H7 (cell line): ENCODE measurements around the gene ARRDC2. TPM values are rescaled to one million over a fixed set of nuclear protein-coding genes. Genes with fewer than 3 reads are reported as not detected.
"Not testable (repeated sequence)": the region's sequence is repeated elsewhere in the genome, so short reads cannot be mapped to it uniquely, and the experiment has no call there.

Source experiments
- DNase-seq: peaks from one replicate; pipeline ENCODE4 v3.0.0; 2012
- H3K27me3 ChIP-seq: 2 replicates; pipeline ENCODE4 v1.6.0; 2011; ENCODE audit warnings: mild to moderate bottlenecking, low read length; ENCODE audit not compliant: control insufficient read depth, insufficient read depth
- H3K36me3 ChIP-seq: replicated peaks from 2 replicates; pipeline ENCODE4 v1.5.1; 2011; ENCODE audit warnings: low read length; ENCODE audit not compliant: control insufficient read depth, insufficient read depth
- H3K4me3 ChIP-seq: 2 replicates; pipeline ENCODE4 v1.5.1; 2011; ENCODE audit warnings: low read depth, mild to moderate bottlenecking, control low read depth, low read length, moderate library complexity; ENCODE audit not compliant: insufficient read depth
- total RNA-seq: library from RNA; depleted of rRNA; stranded (reverse); fragments of >200 nt; shearing (Covaris generic); gene quantifications from 2 replicates; pipeline ENCODE4 v1.2.3, GENCODE V29; 2014

Gene ARRDC2
- total RNA-seq, 1 experiment from 2014 or later, result 4.8 TPM

DNA sequence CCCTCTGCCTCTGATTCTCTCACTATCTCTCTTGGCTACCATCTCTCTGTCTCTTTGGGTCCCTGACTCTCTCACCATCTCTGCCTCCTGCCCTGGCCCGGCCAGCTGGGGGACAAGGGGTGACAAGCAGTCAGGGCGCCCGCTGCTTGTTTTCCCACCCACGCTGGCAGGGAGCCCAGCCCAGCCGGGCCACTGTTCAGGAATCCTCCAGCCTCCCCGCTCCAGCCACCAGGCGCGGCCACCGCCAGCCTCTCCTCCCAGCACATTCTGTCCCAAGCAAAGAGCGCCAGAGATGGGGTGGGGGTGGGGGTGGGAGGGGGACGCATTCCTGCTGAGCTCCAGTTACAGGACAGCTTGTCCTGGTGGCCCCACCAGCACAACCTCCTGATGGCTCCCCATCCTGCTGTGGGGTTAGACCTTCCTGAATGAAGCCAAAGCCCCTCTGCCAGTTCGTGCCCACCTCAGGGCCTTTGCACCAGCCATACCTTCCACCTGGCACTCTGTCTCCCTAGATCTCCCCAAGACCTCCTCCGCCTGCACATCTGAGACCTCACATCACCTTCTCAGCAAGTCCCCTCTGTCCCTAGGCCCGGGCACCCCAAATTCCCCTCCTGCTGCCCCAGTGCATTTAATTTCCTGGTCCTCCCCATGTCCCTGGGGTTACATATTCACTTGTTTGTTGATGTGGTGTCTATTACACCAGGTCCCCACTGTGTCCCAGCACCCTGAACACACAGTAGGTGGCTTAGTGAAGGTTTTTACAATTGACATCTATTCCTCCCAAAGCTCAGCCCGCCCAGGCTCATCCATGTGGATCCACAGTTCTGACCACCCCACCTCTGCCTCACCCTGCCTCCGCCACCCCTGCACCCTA is 12.5 kb downstream of the ARRDC2 start:
- H3K4me3 ChIP-seq, result no peak overlapping the region
- DNase-seq, result peak; percentile 53

GRCh38 chr19:18021121-18021755 is 13.3 kb downstream of the ARRDC2 start:
- Histone ChIP-seq H3K27me3 (no peaks in the 10 kb centered on the region), H3K36me3 (no peaks in the 10 kb centered on the region), H3K4me3 (no peak overlapping the region)
- peak; percentile 46 for DNase-seq

More for the DNA sequence above, 12.5 kb downstream of the ARRDC2 start:
- H3K27me3 ChIP-seq, result no peaks in the 10 kb centered on the region
- H3K36me3 ChIP-seq, result no peaks in the 10 kb centered on the region

DNA sequence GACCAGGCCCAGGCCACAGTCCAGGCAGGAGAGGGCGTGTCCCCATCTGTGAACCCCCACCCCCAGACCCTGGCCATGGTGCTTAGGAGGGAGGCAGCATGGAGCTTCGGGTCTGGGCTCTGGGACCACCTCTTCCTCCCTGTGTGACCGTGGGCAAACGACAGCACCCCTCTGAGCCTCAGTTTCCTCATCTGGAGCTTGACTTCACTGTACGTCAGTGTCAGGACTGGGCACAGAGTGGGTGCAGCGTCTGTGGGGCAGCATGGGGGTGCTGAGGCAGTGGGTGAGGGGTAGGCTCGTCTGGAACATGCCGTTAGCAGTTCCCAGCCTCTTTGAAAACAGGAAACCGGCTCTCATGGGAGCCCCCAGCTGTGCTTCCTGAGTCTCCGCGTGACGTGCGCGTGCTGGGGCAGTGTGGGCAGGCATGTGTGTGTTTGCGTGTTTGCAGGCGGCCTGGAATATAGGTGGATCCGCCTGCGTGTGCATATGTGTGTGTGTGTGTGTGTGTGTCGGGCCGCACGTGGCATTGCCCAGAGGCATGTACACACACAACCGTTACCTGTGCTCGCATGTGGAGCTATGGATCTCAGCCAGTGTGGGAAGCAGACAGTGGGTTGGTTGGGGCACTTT is 15.8 kb downstream of the ARRDC2 start:
- no peaks in the 10 kb centered on the region for H3K27me3 ChIP-seq

GRCh38 chr19:18027151-18027550 is 19.2 kb downstream of the ARRDC2 start:
- H3K27me3 ChIP-seq, result no peaks in the 10 kb centered on the region
- H3K36me3 ChIP-seq, result no peaks in the 10 kb centered on the region
- no peak overlapping the region for H3K4me3 ChIP-seq
- DNase-seq, result no peak

More for the DNA sequence above, 15.8 kb downstream of the ARRDC2 start:
- Histone ChIP-seq H3K36me3 (no peaks in the 10 kb centered on the region), H3K4me3 (no peak overlapping the region)
- DNase-seq, result peak; percentile 38

DNA sequence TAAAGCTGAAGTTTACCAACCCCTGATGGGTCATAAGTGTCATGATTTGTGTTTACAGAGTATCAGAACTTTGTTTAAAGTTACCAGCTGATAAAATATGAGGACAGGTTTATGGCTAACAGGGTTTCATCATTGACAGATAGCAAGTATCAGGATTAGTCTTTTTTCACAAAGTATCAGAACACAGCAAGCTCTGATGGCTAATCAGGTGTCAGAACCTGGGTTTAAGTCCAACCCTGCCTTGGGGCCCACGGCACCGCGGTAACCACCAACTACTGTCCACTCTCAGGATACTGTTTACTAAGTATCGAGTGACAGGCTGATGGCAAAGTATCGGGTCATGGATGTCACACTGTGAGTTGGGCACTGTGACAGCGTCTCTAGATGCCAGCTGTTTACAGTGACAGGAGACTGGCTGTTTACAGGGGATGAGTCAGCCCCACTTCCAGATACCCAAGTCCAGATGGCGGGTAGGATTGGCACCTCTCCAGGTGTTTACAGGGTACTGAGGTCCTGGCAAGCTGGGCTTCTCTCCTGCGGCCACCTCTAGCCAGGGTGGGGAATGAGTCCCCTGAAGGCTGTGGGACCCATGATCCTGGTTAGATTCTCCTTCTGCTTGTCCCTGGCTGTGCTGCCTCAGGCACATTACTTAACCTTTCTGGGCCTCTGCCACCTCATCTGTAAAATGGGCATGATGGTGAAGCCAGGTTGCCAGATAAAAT is 21.8 kb downstream of the ARRDC2 start:
- Histone ChIP-seq H3K4me3 (no peak overlapping the region), H3K36me3 (no peaks in the 10 kb centered on the region), H3K27me3 (no peaks in the 10 kb centered on the region)
- no peak for DNase-seq

DNA sequence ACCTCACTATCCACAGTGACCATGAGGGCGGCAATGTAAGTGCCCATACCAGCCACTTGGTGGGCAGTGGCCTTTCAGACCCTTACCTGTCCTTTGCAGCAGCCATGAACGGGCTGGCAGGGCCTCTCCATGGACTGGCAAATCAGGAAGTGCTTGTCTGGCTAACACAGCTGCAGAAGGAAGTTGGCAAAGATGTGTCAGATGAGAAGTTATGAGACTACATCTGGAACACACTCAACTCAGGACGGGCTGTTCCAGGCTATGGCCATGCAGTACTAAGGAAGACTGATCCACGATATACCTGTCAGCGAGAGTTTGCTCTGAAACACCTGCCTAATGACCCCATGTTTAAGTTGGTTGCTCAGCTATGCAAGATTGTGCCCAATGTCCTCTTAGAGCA is 23.4 kb downstream of the ARRDC2 start:
- not testable (repeated sequence) for DNase-seq, H3K27me3 ChIP-seq

DNA sequence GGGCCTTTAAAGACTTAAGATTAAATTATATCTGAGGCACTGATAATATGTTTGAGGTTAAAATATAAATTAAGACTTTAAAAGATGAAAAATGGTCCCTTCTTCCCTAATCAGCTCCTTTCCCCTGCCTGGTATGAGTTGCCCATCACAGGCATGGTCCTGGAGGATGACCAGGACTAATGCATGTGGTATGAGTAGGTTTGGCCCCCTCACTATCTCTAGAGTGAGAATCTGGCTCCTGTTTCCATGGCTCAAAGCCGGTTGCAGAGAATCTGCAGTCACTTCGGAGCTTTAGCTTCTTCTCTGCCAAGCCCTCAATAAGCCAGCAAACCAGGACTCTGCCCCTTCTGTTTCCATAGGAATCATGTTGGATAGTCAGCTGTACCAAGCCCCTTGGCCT is 24.1 kb downstream of the ARRDC2 start:
- H3K27me3 ChIP-seq, H3K36me3 ChIP-seq, DNase-seq, H3K4me3 ChIP-seq: not testable (repeated sequence)

More for the DNA sequence above, 23.4 kb downstream of the ARRDC2 start:
- not testable (repeated sequence) for H3K36me3 ChIP-seq, H3K4me3 ChIP-seq

GRCh38 chr19:18041054-18041453 is 33.1 kb downstream of the ARRDC2 start:
- no peak for DNase-seq
- Histone ChIP-seq H3K4me3 (no peak overlapping the region), H3K27me3 (no peaks in the 10 kb centered on the region), H3K36me3 (no peaks in the 10 kb centered on the region)

- no peak for DNase-seq
- no peaks in the 10 kb centered on the region for H3K36me3 ChIP-seq
- no peak overlapping the region for H3K4me3 ChIP-seq
- H3K27me3 ChIP-seq, result no peaks in the 10 kb centered on the region
Measured at GRCh38 chr19:18043676-18044075, 35.7 kb downstream of the ARRDC2 start.

- peak; percentile 65 for DNase-seq
- no peaks in the 10 kb centered on the region for H3K27me3 ChIP-seq
- no peak overlapping the region for H3K4me3 ChIP-seq
- no peaks in the 10 kb centered on the region for H3K36me3 ChIP-seq
Measured at GRCh38 chr19:18044825-18045304, 36.9 kb downstream of the ARRDC2 start.

GRCh38 chr19:18045307-18046050 is 37.5 kb downstream of the ARRDC2 start:
- Histone ChIP-seq H3K36me3 (no peaks in the 10 kb centered on the region), H3K4me3 (no peak overlapping the region), H3K27me3 (no peaks in the 10 kb centered on the region)
- no peak for DNase-seq

DNA sequence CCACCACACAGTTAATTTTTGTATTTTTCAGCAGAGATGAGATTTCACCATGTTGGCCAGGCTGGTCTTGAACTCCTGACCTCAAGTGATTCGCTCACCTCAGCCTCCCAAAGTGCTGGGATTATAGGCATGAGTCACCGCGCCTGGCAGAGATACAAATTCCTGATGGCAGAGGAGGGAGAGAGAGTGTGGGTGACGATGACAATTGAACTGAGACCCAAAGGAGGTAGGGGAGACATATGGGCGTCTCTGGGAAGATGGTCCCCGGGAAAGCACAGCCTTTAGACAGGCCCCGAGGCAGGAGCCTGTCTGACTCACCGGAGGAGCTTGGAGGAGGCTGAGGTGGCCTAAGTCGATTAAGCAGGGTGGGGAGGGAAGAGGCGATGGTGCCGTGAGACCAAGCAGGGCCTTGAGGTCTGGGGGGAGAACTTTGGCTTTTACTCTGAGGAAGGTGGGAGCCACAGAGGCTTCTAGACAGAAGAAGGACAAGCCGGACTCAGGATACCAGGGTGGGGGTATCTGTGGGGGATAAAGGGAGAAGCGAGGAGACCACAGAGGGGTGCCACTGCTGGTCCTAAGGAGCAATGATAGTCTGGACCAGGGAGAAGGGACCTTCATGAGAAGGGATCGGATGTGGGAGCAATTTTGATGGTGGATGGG is 38.2 kb downstream of the ARRDC2 start:
- DNase-seq, result no peak
- Histone ChIP-seq H3K4me3 (no peak overlapping the region), H3K36me3 (no peaks in the 10 kb centered on the region), H3K27me3 (no peaks in the 10 kb centered on the region)

DNA sequence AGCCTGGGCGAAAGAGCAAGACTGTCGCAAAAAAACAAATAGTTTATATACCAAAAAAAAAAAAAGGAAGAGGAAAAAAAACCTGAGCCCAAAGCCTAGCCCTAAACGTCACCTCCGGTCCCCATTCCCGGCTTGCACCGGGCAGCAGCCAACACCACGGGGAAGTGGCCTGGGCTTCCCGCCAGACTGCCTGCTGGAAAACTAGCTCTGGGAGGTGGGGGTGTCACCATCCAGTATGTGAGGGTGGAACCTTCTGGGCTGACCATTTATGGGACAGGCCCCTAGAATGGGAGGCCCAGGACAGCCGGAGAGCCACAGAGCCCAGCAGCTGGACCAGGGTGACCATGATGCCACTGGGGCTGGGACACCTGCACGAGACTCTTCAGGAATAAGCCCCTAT is 41.4 kb downstream of the ARRDC2 start:
- Histone ChIP-seq H3K4me3 (no peak overlapping the region), H3K36me3 (no peaks in the 10 kb centered on the region), H3K27me3 (no peaks in the 10 kb centered on the region)
- DNase-seq, result no peak
